ENCODE data around the gene TMEM184A. TPM values are rescaled to one million over a fixed set of nuclear protein-coding genes. Genes with fewer than 3 reads are reported as not detected.

The TMEM184A gene
- total RNA-seq, 1 donor from 2014 or later, result 9.0 TPM

DNA sequence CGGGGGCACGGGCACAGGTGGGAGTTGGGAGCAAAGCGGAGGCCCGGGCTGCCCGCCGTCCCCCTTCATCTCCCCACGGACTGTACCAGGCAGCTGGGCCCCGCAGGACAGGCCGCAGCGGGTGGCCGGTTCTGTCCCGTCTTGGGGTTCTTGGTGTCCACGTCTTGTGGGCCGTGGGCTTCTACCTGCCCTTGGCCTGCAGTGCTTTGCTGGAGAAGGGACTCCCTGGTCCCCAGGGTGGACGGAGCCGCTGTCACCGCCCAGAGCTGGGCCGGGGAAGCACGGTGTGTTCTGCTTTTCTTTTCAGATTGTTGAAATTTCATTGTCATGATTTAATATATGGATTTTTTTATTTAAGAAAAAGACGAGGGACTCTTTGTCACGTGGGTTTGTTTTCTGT, 13.7 kb downstream of the TMEM184A start:
- TF ChIP-seq, protein P1, sequence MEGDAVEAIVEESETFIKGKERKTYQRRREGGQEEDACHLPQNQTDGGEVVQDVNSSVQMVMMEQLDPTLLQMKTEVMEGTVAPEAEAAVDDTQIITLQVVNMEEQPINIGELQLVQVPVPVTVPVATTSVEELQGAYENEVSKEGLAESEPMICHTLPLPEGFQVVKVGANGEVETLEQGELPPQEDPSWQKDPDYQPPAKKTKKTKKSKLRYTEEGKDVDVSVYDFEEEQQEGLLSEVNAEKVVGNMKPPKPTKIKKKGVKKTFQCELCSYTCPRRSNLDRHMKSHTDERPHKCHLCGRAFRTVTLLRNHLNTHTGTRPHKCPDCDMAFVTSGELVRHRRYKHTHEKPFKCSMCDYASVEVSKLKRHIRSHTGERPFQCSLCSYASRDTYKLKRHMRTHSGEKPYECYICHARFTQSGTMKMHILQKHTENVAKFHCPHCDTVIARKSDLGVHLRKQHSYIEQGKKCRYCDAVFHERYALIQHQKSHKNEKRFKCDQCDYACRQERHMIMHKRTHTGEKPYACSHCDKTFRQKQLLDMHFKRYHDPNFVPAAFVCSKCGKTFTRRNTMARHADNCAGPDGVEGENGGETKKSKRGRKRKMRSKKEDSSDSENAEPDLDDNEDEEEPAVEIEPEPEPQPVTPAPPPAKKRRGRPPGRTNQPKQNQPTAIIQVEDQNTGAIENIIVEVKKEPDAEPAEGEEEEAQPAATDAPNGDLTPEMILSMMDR (IDR thresholded peaks at IDR 0.05; ENCODE audit: insufficient read depth, low read length, severe bottlenecking), result no peak
- Histone ChIP-seq H3K4me3 (ENCODE audit: low read depth, low read length) (no peak overlapping the region), H3K36me3 (ENCODE audit: control insufficient read depth, insufficient read depth, low read length) (peaks cover 30% of the 10 kb centered on the region), H3K27me3 (ENCODE audit: control insufficient read depth, insufficient read depth, low read length) (no peaks in the 10 kb centered on the region)
- FAIRE-seq, result no peak
- DNase-seq (ENCODE audit: low read depth), result no peak

DNA sequence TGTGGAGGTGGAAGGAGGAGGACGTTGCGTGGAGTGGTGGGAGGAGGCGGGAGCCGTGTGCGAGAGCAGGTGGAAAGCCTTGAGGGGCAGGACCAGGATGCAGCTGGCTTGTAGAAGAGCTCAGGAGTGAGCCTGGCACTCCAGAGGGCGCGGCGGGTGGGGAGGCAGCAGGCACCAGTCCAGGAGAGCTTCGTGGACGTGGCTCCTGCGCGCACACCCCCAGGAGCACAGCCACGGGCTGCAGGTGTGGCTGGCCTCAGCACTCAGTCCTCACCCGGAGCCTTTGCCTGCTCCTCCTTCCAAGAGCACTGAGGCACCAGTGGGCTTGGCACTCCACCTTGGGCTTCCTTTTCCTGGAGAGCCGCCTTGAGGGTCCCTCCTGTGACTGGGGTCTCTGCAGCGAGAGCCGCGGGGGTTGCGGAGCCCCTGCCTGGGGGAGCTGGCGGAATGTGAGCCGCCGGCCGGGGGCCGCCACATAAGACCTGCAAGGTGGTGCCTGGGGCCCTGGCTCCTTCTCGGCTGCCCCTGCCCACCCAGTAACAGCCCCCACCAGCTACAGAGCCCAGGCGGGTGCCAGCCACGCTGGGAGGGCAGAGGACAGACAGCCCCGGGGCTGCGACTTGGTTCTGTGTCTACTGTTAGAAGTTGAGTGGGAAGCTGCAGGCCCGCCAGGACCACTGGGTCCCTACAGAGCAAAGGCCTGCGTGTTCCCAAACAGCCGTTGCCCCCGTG, 14.4 kb downstream of the TMEM184A start:
- DNase-seq (ENCODE audit: low read depth) (no peak), FAIRE-seq (no peak)
- Histone ChIP-seq H3K27me3 (ENCODE audit: control insufficient read depth, insufficient read depth, low read length) (no peaks in the 10 kb centered on the region), H3K4me3 (ENCODE audit: low read depth, low read length) (no peak overlapping the region), H3K36me3 (ENCODE audit: control insufficient read depth, insufficient read depth, low read length) (peaks cover 30% of the 10 kb centered on the region)
- TF ChIP-seq, protein P1 (IDR thresholded peaks at IDR 0.05; ENCODE audit: insufficient read depth, low read length, severe bottlenecking), result no peak

DNA sequence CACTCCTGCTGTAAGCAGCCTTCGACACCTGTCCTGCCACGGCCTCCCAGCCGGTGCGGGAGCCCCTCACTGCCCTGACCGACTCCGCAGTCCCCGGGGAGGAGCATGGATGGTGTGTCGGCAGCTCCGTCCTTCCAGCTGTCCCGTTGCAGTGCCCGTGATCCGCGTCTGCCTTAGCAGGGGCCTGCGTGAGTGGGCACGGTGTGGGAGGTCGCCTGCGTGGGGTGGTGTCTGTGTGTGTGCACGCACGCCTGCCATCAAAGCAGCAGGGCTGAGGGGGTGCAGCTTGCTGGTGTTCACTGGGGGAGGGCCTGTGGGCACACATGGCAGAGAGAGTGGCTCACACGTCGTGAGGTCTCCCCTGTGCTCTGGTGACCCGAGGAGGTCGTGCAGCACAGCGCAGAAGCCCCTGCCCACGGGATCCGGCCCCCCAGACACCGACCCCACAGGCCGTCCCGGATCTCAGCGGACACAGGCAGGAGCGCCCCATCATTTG, 15.2 kb downstream of the TMEM184A start:
- peaks cover 34% of the 10 kb centered on the region for H3K36me3 ChIP-seq (ENCODE audit: control insufficient read depth, insufficient read depth, low read length)
- no peak for FAIRE-seq
- no peak overlapping the region for H3K4me3 ChIP-seq (ENCODE audit: low read depth, low read length)
- DNase-seq (ENCODE audit: low read depth), result no peak
- TF ChIP-seq, protein P1 (IDR thresholded peaks at IDR 0.05; ENCODE audit: insufficient read depth, low read length, severe bottlenecking), result no peak
- H3K27me3 ChIP-seq (ENCODE audit: control insufficient read depth, insufficient read depth, low read length), result no peaks in the 10 kb centered on the region

DNA sequence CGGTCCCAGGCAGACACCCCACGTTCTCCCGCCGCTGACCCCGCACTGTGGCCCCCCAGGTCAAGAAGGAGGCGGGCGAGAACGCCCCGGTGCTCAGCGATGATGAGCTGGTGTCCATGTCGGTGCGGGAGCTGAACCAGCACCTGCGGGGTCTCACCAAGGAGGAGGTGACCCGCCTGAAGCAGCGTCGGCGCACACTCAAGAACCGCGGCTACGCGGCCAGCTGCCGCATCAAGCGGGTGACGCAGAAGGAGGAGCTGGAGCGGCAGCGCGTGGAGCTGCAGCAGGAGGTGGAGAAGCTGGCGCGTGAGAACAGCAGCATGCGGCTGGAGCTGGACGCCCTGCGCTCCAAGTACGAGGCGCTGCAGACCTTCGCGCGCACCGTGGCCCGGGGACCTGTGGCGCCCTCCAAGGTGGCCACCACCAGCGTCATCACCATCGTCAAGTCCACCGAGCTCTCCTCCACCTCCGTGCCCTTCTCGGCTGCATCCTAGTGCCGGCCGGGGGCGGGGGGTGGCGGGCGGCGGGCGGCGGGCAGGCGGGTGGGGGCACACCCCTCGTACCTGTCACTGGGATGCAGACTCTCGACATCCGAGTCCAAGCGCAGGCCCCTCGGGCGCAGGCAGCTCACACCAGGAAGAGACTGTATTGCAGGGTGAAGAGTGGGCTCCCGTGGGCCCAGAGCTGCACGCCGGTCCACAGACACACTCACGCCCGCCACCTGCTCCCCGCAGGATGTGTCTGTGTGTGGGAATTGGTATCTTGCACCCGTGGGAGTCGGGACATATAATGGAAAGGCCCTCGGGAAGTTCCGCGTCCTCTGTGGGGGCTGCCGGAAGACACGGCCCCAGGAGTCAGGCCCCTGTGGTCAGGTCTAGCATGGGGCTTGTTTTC, 15.9 kb downstream of the TMEM184A start:
- FAIRE-seq (no peak), DNase-seq (ENCODE audit: low read depth) (no peak)
- Histone ChIP-seq H3K36me3 (ENCODE audit: control insufficient read depth, insufficient read depth, low read length) (peaks cover 37% of the 10 kb centered on the region), H3K4me3 (ENCODE audit: low read depth, low read length) (no peak overlapping the region), H3K27me3 (ENCODE audit: control insufficient read depth, insufficient read depth, low read length) (no peaks in the 10 kb centered on the region)
- TF ChIP-seq, protein P1 (IDR thresholded peaks at IDR 0.05; ENCODE audit: insufficient read depth, low read length, severe bottlenecking), result no peak

DNA sequence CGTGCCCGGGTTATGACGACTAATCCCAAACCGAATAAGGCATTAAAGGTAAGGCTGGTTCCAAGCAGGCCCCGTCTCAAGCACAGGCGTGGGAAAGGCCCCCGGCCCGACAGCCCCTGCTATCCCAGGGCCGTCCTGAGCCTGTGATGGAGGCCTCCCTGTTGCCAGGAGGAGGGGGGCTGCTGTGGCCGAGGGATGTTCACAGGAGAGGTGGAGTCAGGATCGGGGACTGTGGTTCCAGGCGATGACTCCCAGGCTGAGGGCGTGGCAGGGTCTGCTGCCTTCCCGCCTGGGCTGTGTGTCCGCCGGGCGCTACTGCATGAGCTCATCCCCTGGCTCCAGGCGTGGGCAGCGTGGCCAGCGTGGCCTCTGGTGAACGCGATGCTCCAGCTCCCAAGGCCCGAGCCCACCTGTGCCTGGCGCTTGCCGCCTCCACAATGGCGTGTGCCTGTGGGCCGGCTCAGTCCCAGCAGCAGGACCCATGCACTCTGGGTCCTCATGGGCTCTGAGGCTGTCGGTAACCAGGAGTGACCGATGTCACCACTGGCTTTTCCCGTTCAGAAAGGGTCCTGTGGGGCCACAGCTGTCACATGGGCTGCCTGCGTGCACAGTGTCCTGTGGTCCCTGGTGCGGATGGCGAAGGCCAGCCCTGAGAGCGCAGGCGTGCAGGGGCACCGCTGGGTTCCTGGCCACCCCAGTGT, 16.7 kb downstream of the TMEM184A start:
- TF ChIP-seq, protein P1 (IDR thresholded peaks at IDR 0.05; ENCODE audit: insufficient read depth, low read length, severe bottlenecking), result no peak

More for the DNA sequence above, 16.7 kb downstream of the TMEM184A start:
- Histone ChIP-seq H3K4me3 (ENCODE audit: low read depth, low read length) (no peak overlapping the region), H3K27me3 (ENCODE audit: control insufficient read depth, insufficient read depth, low read length) (no peaks in the 10 kb centered on the region), H3K36me3 (ENCODE audit: control insufficient read depth, insufficient read depth, low read length) (peaks cover 37% of the 10 kb centered on the region)
- DNase-seq (ENCODE audit: low read depth) (no peak), FAIRE-seq (no peak)

All from bronchial epithelial cell (primary cell).